A549 (cell line): ENCODE data around the gene KIRREL1. TPM values are rescaled to one million over a fixed set of nuclear protein-coding genes. Genes with fewer than 3 reads are reported as not detected.

ENCODE experiments used
- ATAC-seq, 2 experiments: fragments of 200-7000 bp in 1 of 2; fragments of >200 bp in 1 of 2; cut with Nextera tagmentation in 1 of 2; cut with Tn5 transposase in 1 of 2; 3 replicates each; pipeline versions ENCODE4 v1.8.0 to v1.9.1; 2018 to 2020; ENCODE audit warnings: mild to moderate bottlenecking in 1 of 2, moderate library complexity in 1 of 2
- CTCF ChIA-PET: fragments of 300-600 bp; sonication (Branson Sonifier 250); formaldehyde crosslinking; extraction: SDS; loops from one replicate; lab custom pipeline; 2021; ENCODE audit warnings: antibody characterized with exemption, inconsistent platforms; lab: Yijun Ruan, JAX
- POLR2A ChIA-PET: fragments of 350-600 bp; formaldehyde crosslinking; extraction: SDS; loops from one replicate; lab custom pipeline; 2021; ENCODE audit warnings: antibody characterized with exemption, inconsistent platforms; lab: Yijun Ruan, JAX
- DNase-seq, 2 experiments: peaks; one replicate each; pipeline versions ENCODE4 v3.0.0 to v3.0.0-alpha.2; 2011 to 2016; ENCODE audit warnings: low read depth in 1 of 2, low spot score in 1 of 2
- FAIRE-seq: peaks from 2 replicates; lab custom pipeline; 2011; peaks lifted over from hg19 to GRCh38; lab: Jason Lieb, UNC
- H3K27ac ChIP-seq, 2 experiments: fragments of >200 bp; sonication (Bioruptor Twin); formaldehyde crosslinking; 3 replicates each; pipeline ENCODE4 v1.5.1; 2016 to 2017
- H3K4me1 ChIP-seq: fragments of >200 bp; sonication (Bioruptor Twin); formaldehyde crosslinking; 3 replicates; pipeline ENCODE4 v1.6.1; 2016
- H3K4me2 ChIP-seq: fragments of >200 bp; sonication (Bioruptor Twin); formaldehyde crosslinking; 3 replicates; pipeline ENCODE4 v1.6.1; 2016
- H3K4me3 ChIP-seq: fragments of >200 bp; sonication (Bioruptor Twin); formaldehyde crosslinking; 3 replicates; pipeline ENCODE4 v1.5.1; 2016
- H3K9me3 ChIP-seq: fragments of >200 bp; sonication (Bioruptor Twin); formaldehyde crosslinking; 3 replicates; pipeline ENCODE4 v1.6.1; 2016
- CBX8 ChIP-seq: fragments of 200-600 bp; sonication (generic); IDR thresholded peaks from 2 replicates; pipeline ENCODE4 v1.6.1; 2016
- CEBPB ChIP-seq, 2 experiments: fragments of >200 bp in 1 of 2; sonication (Bioruptor Twin) in 1 of 2; formaldehyde crosslinking in 1 of 2; IDR thresholded peaks; 2 replicates each; pipeline ENCODE4 v1.6.1; 2012 to 2016
- CTCF ChIP-seq: fragments of >200 bp; sonication (Bioruptor Twin); formaldehyde crosslinking; IDR thresholded peaks from 3 replicates; pipeline ENCODE4 v1.5.1; 2016
- EHMT2 ChIP-seq: fragments of 200-600 bp; sonication (generic); IDR thresholded peaks from 2 replicates; pipeline ENCODE4 v1.6.1; 2016; ENCODE audit warnings: antibody characterized with exemption, low read depth, mild to moderate bottlenecking, moderate library complexity
- ELK1 ChIP-seq: fragments of 150-350 bp; IDR thresholded peaks from 2 replicates; pipeline ENCODE4 v1.6.1; 2014; ENCODE audit warnings: low read depth, mild to moderate bottlenecking, low read length
- FOSL2 ChIP-seq, 2 experiments: fragments of 450-650 bp in 1 of 2; fragments of >200 bp in 1 of 2; sonication (Bioruptor Twin) in 1 of 2; formaldehyde crosslinking; IDR thresholded peaks; 2 replicates each; pipeline versions ENCODE4 v1.5.0 to v1.6.1; 2016 to 2020; ENCODE audit warnings: mild to moderate bottlenecking in 1 of 2, moderate library complexity in 1 of 2
- FOXS1 ChIP-seq: fragments of 250-450 bp; sonication (Bioruptor Pico); IDR thresholded peaks from 2 replicates; pipeline ENCODE4 v1.5.0; 2020; ENCODE audit warnings: mild to moderate bottlenecking, moderate library complexity
- HEYL ChIP-seq: fragments of 250-450 bp; sonication (Bioruptor Pico); IDR thresholded peaks from 2 replicates; pipeline ENCODE4 v1.8.0; 2021; ENCODE audit warnings: mild to moderate bottlenecking, moderate library complexity
- MYC ChIP-seq: IDR thresholded peaks from 2 replicates; pipeline ENCODE4 v1.6.1; 2012; ENCODE audit warnings: mild to moderate bottlenecking, inconsistent platforms, low read length, improper control_type of control experiment, borderline replicate concordance
- NFE2L2 ChIP-seq: fragments of 150-350 bp; conservative IDR thresholded peaks from 2 replicates; pipeline ENCODE4 v1.6.1; 2014; ENCODE audit warnings: low read length
- PHF8 ChIP-seq: fragments of 200-600 bp; sonication (generic); IDR thresholded peaks from 2 replicates; pipeline ENCODE4 v1.6.1; 2016; ENCODE audit warnings: low read depth, mild to moderate bottlenecking, antibody characterized with exemption, moderate library complexity, borderline replicate concordance
- POLR2AphosphoS2 ChIP-seq: conservative IDR thresholded peaks from 2 replicates; pipeline ENCODE4 v1.6.1; 2012; ENCODE audit warnings: low read length, improper control_type of control experiment, inconsistent platforms
- RAD21 ChIP-seq, 2 experiments: fragments of >200 bp in 1 of 2; sonication (Bioruptor Twin) in 1 of 2; formaldehyde crosslinking in 1 of 2; IDR thresholded peaks in 1 of 2; conservative IDR thresholded peaks in 1 of 2; 2 replicates in 1 of 2; 3 replicates in 1 of 2; pipeline ENCODE4 v1.6.1; 2012 to 2018; ENCODE audit warnings: inconsistent platforms in 1 of 2
- SMC3 ChIP-seq: fragments of >200 bp; sonication (Bioruptor Twin); formaldehyde crosslinking; IDR thresholded peaks from 3 replicates; pipeline ENCODE4 v1.6.1; 2018; ENCODE audit warnings: inconsistent platforms
- SREBF2 ChIP-seq: fragments of 450-650 bp; IDR thresholded peaks from 2 replicates; pipeline ENCODE4 v1.6.1; 2014; ENCODE audit warnings: mild to moderate bottlenecking, moderate library complexity
- ZC3H11A ChIP-seq: fragments of 450-650 bp; IDR thresholded peaks from 2 replicates; pipeline ENCODE4 v1.6.1; 2014; ENCODE audit warnings: antibody characterized with exemption, mild to moderate bottlenecking
- ZFP36 ChIP-seq: fragments of 450-650 bp; IDR thresholded peaks from 2 replicates; pipeline ENCODE4 v1.6.1; 2014; ENCODE audit warnings: borderline replicate concordance; ENCODE audit not compliant: partially characterized antibody
- WGBS: methylation state at CpG from one replicate; pipeline ENCODE4 v1.1.6; 2017; ENCODE audit errors: missing lambda C conversion rate; 5-methylcytosine and 5-hydroxymethylcytosine counted together
- polyA plus RNA-seq, 4 experiments: library from polyadenylated mRNA; depleted of rRNA in 3 of 4; stranded (reverse); fragments of >200 nt; fragmentation: RNase III in 1 of 4; extraction: RNeasy Plus Mini Kit Qiagen cat#74134 plus additional on column Dnase treatment in 1 of 4; gene quantifications; 2 replicates in 3 of 4; 3 replicates in 1 of 4; pipeline ENCODE4 v1.2.3, GENCODE V29; 2011 to 2017

The KIRREL1 gene
- polyA plus RNA-seq, 2 of the 4 experiments (the other 2 are of a cell fraction), result 18.7 to 41.3 TPM

GRCh38 chr1:157969697-157970485 is 23.6 kb upstream of the KIRREL1 start:
- DNase-seq (peak; percentile 60 to 72), FAIRE-seq (peak; percentile 63), ATAC-seq (peak; percentile 70 to 84)
- H3K4me1 ChIP-seq, result peaks cover 44% of the 10 kb centered on the region
- H3K9me3 ChIP-seq, result peaks cover 14% of the 10 kb centered on the region; the same call in 2 of the 3 replicates
- ChIA-PET CTCF (interaction anchor here (0.6 to 42.7 kb wide), 24 partner anchors 8 to 175 kb away, joined by 3 to 2212 read pairs (median 5); partner anchors contain the start of gene KIRREL1), POLR2A (no interaction called here)
- TF ChIP-seq CEBPB (IDR thresholded peaks at IDR 0.05), result no peak
- TF ChIP-seq ELK1, result no peak
- peak; percentile 78 for TF ChIP-seq SMC3
- TF ChIP-seq RAD21 (conservative IDR thresholded peaks at IDR 0.05 in 1 of 2, IDR thresholded peaks at IDR 0.05 in 1 of 2), result peak; percentile 77 to 85
- TF ChIP-seq SREBF2, result no peak
- TF ChIP-seq CTCF, result peak; percentile 85
- TF ChIP-seq FOSL2 (IDR thresholded peaks at IDR 0.05), result no peak
- peak; percentile 23; the same call in 1 of the 2 replicates for TF ChIP-seq FOSL2 (CRISPR knock-in tag; IDR thresholded peaks at IDR 0.05)
- TF ChIP-seq NFE2L2, result no peak
- no peak for TF ChIP-seq CBX8
- no peak overlapping the region for H3K4me3 ChIP-seq
- WGBS, result 60% methylated on average over 3 of the region's 3 CpGs
- H3K4me2 ChIP-seq, result peak overlapping the region; percentile 63
- H3K27ac ChIP-seq, result peak overlapping the region; percentile 75 to 87

- no peak for FAIRE-seq
- no peak for ATAC-seq
- CTCF ChIA-PET, result interaction anchor here (1.0 to 42.7 kb wide), 8 partner anchors 8 to 141 kb away, joined by 3 to 2212 read pairs (median 30); partner anchors contain the start of gene KIRREL1
These were observed 21.7 kb upstream of the KIRREL1 start for GRCh38 chr1:157971769-157972168.

GRCh38 chr1:157975228-157975950 is 18.1 kb upstream of the KIRREL1 start:
- 58% methylated on average over 2 of the region's 2 CpGs for WGBS
- CTCF ChIA-PET, result interaction anchor here (1.1 to 42.7 kb wide), 5 partner anchors 11 to 138 kb away, joined by 5 to 2212 read pairs (median 38); a partner anchor contains a TSS
- H3K4me3 ChIP-seq, result no peak overlapping the region
- ATAC-seq (no peak), FAIRE-seq (no peak), DNase-seq (no peak)
- H3K9me3 ChIP-seq, result peaks cover 11% of the 10 kb centered on the region; the same call in 1 of the 3 replicates
- no peak overlapping the region for H3K4me2 ChIP-seq
- H3K27ac ChIP-seq, result no peak overlapping the region
- no peak for TF ChIP-seq NFE2L2
- no peak for TF ChIP-seq EHMT2
- no peak for TF ChIP-seq MYC
- TF ChIP-seq PHF8, result no peak
- TF ChIP-seq ELK1, result no peak
- TF ChIP-seq HEYL (CRISPR knock-in tag), result no peak
- TF ChIP-seq FOXS1 (CRISPR knock-in tag), result no peak
- TF ChIP-seq CEBPB (IDR thresholded peaks at IDR 0.05), result no peak
- no peak for TF ChIP-seq POLR2AphosphoS2
- no peaks in the 10 kb centered on the region for H3K4me1 ChIP-seq
- POLR2A ChIA-PET, result no interaction called here

More at GRCh38 chr1:157971769-157972168, 21.7 kb upstream of the KIRREL1 start:
- H3K4me3 ChIP-seq, result no peak overlapping the region
- no peak overlapping the region for H3K4me2 ChIP-seq
- H3K9me3 ChIP-seq, result peaks cover 20% of the 10 kb centered on the region; the same call in 2 of the 3 replicates
- no peak for DNase-seq
- TF ChIP-seq ZFP36, result peak; percentile 77
- no peak for TF ChIP-seq ZC3H11A
- H3K4me1 ChIP-seq, result peaks cover 26% of the 10 kb centered on the region
- H3K27ac ChIP-seq, result no peak overlapping the region
- POLR2A ChIA-PET, result no interaction called here
